ENCODE measurements around the gene BHLHE41.

BHLHE41 gene

DNA sequence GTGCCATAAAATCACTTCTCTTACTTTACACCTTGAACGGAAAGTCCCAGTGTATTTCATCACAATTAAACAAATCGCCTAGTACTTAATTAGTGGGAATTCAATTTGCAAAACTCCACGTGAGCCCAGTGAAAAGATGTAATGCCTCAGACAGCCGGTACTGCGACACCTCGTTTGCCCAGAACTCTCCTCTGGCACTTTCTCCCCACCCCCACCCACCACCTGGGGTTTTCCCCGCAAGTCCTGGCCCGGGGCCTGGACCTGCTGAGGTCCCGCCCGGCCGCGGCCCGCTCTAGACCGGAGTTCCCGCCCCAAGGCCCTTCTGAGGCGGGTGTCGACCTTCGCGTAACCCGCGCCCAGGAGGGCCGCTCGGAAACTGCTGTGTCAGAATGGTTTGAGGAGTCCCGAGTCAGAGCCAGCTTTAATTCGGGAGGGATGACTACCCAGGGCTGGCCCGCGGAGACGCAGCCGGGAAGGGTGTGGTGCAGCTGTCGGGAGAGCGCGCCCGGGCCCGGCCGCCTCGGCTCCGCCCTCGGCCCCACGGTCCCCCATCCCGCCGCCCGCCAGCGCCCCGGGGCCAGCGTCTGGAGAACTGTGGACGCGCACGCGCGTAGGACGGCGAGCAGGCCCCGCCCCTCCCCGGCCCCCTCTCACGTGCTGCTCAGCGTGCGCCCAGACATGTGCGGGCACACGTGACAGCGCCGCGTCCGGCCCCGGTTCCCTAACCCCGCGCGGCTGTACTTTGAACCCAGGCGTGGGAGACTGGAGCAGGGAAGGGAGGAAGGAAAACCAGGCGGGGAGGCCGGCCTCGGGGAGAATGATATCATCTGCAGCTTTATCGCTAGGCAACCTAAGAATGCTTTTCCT is 10.8 kb downstream of the BHLHE41 start:
- peak; percentile 92 for DNase-seq (ENCODE audit: low spot score)

DNA sequence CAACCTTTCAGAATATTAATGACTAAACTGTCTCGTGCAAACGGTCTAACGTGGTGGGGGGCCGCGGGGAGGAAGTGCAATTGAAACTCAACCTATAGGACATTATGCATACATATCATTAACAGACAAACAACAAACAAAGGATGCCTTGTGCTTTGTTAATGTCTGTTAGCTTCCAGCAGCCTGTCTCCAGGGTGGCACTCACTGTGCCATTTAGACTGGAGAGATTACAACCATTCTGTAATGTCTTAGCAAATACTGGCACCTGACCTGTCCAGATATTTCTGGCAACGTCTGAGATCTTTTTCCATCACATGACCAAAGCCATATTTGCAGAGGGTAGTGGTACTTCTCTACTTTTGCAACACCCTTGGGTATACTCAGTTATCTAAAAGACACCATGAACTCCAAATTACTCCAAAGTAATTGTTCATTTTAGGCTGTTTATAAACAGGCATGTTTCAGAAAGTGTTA is 11.6 kb downstream of the BHLHE41 start:
- no peak for DNase-seq (ENCODE audit: low spot score)

DNA sequence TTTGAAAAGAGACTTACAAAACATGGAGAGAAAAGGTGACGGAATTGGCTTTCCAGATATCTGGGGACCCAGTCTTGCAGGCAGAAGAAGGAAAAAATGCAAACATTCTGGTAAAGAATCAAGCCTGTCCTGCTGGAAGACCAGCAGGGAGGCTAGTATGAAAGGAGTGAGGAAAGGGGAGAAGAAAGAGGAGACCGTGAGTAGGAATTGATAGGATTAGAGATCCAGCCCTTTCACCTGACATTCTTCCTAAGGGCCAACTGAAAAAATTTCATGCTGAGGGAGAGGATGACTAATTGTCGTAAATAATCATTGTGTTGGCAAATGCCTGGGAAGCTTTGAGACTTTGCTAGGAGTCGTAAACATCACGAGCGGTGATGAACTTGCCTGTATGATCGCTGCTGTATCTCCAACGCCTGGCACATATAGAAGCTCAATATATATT is 12.1 kb downstream of the BHLHE41 start:
- no peak for DNase-seq (ENCODE audit: low spot score)

DNA sequence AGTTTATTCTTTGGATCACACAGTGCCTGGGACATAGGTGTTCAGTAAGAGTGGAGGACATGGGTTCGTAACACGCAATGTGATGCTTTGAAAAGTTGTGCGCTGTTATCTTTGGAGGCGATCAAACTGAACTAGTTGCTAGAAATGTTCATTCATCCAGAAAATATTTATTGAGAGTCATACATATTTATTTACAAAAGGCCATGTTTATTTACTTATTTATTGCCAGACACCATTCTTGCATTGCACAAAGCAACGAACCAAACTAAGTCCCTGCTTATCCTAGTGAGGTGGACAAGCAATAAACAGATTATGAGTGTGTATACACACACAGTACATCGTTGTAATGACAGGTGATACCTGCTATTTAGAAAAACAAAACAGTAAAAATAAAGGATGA is 12.6 kb downstream of the BHLHE41 start:
- no peak for DNase-seq (ENCODE audit: low spot score)

DNA sequence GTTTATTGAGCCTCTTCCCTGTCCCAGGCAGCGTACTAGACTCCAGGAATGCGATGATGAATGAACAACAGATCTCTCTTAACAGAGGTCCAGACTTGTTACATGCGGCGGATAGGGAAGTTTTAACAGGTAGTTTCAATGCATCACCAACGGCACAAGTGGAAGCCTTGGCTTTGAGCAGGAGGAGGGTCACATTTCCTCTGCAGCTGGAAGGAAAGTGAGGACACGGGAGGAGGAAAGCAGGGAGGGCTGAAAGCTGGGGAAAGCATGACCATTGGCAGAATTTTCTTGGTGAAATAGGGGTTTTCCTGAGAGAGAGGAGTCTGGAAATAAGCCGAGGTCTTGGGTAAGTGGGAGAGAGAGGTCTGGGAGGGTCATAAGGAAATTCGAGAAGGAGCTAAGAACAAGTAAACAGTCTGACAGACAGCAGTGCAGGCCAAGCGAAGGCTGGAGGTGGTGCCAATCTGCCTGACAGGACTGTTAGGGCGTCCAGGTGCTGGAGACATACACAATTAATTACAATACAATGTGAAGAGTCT is 15.4 kb downstream of the BHLHE41 start:
- no peak for DNase-seq (ENCODE audit: low spot score)

DNA sequence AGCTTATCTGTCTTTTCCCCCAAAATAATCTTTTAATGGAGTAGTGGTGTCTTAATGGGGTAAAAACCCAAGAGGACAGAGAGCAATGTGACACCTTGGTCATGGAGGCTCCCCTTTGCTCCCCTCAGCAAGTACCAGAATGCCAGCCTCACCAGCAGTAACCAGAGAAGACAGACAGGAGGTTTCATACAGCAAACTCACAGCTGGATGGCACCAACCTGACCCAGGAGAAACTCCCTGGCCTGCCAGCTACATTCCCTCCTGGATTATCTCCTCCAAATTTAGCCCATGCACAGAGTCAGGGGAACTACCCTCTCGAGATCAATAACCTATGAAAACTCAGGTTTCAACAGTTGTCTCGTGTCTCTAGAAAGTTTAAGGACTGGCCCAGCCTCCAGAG is 15.9 kb downstream of the BHLHE41 start:
- no peak for DNase-seq (ENCODE audit: low spot score)

DNA sequence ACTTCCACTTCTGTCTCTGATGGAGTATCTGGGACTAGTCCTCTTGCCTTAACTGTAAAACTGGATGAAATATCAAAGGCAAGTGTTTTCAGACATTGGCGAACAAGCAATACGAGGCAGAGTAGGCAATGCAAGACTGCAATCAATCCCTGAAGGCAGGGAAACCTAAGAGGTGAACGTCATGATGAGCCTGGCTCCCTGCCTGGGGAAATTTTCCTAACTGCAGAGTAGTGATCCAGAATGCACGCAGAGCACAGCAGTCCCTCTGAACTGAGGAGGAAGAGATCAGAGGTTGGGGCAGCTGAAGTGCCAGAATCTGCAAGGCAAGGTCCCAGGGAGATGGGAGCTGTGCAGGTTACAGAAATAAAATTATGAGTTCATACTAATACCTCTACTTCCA is 18.5 kb downstream of the BHLHE41 start:
- no peak for DNase-seq (ENCODE audit: low spot score)

DNA sequence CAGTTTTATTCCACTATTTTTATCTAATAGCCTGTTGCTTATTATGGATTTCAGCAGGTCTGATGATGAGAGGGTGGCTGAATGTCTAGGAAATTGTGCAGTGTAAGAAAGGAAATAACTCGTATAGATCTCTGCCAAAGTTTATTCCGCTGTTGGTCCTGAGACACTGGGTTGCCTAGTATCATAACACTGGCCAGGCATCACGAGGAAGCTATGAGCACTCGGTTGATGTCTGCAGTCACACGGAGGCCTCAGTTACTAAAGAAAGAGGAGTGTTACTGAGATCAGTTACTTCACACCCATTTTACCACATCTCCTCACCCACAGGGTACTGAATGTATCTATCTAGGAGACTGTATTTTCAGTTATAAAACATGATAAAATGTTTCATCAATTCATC is 21.9 kb downstream of the BHLHE41 start:
- DNase-seq (ENCODE audit: low spot score) = no peak

DNA sequence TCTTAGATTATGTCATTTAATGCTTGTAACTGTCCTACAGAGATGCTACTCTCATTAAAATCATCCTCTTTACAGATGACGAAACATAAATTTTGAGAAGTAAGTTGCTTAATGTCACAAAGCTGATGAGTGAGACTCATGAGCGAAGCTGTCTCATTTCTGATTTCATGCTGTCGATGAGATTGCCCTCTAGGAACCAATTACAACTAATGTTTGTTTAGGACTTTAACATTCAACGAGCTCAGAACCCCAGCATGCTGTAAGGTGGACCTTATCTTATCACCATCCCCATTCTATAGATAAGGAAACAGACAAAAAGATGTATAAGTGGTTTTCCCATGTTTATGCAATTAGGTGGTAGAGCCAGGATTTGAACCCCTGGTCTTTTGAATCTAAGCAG is 23.1 kb downstream of the BHLHE41 start:
- no peak for DNase-seq (ENCODE audit: low spot score)

DNA sequence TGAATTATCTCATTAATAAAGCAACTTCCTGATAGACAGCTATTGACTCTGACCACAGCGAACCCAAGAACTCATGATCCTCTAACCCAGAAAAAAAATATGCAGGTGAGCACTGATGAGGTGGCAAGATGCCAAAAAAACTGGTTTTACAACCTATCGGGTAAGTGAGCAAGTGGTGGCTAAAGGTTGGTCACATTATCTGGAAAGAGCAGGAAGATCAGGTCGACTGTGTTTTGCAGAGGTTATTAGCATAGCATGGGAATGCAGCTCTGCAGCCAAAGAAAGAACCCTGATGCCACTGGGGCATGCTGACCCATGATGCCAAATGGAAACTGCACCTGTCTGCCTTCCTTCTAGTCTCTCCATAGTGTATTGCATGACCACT is 23.5 kb downstream of the BHLHE41 start:
- no peak for DNase-seq (ENCODE audit: low spot score)

DNA sequence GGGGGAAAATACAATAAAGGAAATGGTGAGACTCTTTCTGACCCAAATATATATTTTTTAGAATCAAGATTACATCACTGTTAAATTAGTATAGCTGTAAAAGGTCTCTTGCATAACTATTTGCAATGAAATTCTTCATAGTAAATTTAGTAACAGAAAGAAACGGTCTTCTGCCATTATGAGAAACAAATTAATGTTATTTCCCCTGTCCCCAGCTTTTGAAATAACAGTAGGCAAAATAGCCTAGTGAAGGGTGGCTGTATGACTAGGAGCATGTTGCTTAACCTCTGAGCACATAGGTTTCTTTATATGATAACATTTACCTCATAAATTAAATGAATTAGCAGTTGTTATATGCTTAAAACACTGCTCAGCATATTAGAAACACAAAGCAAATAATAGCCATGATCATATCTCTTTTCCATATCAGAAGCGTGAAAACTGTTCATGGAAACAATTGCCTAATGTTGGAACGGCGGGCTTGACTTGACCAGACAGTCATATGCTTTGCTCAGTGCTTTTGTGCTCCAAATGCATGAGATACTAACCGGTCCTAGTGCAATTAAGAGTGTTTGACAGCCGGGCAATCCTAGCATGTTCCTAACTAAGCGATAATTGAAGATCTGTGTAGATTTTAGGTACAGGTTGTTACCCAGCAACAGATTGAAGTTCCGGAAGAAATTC is 24.0 kb downstream of the BHLHE41 start:
- DNase-seq (ENCODE audit: low spot score) = no peak

DNA sequence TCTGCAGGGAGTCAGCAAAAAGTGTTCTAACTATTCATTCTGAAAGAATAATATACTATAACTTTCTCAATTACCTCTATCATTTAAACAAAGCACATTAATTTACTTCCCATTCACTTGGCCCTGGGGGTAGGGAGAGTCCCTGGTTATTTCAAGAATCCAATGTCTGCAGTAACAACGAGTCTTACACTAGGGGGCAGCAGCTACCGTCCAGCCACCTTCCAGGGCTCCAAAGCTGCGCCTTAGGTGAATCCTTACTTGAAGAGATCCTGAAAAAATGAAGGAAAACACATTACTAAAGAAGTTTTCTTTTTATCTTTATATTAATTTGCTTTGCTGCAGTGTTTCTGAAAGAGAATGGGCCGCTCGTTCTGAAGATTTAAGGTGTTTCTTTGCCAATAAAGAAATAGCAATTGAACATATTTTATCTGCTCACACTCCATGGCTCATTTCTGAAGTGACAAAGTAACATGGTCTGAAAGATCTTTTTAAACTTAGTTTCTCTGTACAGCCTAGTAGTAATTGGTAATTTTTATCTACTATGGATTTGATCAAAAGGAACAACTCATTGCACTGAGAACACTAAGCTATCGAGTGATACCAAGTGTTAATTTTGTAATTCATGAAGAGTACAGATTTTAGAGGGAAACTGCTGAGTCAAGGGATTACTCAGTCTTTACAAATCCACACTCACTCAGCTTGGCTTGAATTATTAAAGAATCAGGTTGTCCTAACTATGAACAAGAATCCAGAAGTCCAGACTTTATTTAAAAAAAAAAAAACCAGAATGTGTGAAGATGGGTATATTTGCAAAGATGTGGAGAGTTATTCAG is 27.6 kb downstream of the BHLHE41 start:
- peak; percentile 83 for DNase-seq (ENCODE audit: low spot score)

DNA sequence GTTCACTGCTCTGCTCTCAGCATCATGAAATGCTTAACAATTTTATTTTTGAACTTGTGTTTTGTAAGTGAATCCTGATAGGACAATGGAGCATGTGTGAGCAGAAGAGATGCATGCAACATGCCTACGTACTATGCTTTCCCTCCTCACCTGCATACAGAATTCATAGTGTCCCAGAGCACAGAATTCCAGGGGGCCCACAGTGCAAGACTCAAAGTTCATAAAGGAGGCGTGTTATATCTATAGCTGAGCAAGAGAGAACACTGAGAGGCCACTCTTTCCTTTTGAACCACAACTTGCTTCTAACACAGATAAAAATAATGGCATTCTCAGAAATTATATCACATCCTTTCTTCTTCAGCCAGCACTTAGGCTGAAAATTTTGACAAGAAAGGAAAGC is 28.8 kb downstream of the BHLHE41 start:
- no peak for DNase-seq (ENCODE audit: low spot score)

DNA sequence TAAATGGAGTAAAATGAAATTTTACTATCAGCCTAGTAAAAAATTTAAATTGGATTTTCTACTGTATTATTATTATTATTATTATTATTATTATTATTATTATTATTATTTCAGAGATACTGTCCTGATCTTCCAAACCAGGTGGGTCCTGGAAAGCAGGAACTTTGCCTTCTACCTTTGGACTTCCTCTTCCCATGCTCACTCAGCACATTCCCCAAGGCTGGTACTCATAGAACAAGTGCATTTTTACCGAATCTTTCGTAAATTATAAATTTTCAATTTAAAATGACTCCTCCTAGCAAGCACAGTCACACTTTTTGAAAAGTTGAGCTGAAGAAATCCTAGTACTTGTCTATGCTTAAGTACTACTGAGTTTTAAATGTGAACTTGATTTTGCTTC is 29.7 kb downstream of the BHLHE41 start:
- DNase-seq (ENCODE audit: low spot score) = no peak

DNA sequence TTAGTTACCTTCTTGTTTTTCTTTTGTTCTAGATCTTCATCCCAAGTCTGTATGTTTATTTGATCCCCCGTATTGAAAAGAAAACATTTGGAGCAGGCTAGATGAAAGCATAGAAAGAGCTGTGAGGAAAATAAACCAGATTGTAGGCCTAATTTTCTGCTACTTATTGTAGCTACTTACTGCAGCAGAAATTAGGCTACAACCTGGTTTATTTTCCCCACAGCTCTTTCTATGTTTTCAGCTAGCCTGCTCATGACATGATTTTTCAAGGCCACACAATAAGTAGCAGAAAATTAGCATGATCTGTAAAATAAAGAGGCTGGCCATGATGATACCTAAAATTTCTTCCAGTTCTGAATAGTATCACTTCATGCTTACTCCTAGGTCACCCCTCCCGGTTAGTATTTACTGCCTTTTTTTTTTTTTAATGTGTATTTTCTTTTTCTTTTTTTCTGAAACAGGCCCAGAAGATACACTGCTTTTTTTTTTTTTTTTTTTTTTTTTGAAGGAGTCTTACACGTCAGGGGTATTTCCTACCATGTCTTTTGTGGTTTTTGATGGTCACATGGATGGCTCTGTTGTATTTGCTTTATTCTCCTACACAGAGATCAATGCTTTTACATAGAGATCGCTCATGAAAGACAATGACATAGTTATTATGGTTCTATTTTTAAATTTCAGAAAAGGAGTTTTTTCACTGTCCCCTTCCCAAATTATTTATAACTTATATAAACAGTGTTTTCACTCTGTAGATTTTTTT is 32.3 kb downstream of the BHLHE41 start:
- DNase-seq (ENCODE audit: low spot score) = no peak

DNA sequence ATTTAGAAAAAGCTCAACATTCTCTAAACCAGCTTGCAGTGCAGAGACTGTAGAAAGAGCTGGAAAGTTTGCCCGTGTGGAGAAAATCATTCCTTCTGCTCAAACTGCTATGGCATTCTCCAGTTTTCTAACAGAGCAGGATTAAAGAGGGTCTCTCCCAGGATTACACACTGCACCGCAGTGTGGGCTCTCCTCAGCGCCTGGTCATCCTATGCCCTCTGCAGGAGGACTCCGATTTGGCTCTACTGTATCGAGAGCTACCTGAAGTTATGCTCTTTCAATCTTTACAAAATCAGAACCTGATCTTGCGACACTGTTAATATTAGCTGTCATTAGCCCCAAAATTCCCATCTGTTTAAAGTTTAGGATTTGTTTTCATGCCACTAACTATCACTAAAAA is 33.0 kb downstream of the BHLHE41 start:
- no peak for DNase-seq (ENCODE audit: low spot score)

DNA sequence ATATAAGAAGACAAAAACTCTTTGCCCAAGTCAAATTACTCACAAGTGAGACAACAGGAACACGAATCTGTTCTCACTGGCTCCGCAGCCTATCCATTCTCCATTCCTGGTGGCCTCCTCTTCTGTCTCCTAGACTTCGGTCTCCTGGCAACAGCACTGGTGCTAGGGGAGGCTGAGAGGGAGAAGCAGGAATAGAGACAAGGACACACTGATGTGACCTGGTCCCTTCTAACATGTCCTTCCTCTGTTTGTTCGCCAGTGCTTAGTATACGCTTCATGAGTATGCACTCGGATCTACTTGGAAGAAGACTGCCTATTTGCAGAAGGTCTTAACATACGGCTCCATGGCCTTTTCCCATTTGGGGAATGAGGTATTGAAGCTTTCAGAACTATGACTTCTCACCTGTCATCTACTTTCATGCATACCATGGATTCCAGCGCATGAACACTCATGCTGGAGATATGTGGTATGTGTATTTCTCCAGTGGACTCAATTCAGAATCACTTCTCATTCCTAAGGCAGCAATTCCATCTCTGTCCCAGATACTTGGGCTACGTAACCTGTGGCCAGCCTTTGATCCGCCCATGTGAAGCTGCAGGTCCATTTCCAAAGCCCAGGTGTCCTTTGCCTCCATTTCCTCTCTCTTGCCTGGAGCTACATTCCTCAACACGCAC is 33.9 kb downstream of the BHLHE41 start:
- DNase-seq (ENCODE audit: low spot score) = no peak

DNA sequence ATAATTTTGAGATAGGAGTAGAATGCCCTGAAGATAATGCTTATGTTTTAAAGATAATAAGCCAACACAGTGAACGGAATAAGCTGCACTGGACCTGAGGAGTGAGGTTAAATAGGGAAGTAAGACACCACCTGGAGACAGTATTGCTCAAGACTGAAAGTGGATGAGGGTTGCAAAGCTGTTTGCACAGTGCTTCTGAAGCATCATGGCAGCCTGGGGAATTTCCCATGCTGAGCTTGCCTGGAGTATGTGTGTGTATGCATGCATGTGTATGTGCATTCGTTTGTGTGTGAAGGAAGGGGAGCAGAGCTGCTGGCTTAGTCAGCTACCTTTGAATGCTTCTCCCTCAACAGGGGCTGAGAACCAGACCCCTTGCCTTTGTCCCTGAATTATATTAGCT is 35.8 kb downstream of the BHLHE41 start:
- DNase-seq (ENCODE audit: low spot score) = no peak

DNA sequence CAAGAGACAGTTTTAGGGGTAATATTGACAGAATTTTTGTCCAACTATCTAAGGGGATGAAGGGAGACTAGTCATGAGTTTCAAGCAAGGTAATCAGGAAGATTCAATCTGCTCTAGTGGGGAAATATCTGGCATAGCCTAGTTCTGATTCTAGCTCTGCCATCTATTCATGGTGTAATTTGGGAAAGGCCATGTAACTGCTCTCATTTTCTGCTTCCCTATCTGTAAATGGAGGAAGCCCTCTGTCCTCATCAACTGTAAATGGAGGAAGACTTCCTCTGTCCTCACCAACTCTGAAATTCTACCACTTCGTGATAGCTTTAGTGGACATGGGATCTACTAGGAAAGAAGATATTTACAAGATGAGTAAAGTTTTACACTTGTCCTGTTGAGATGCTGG is 37.9 kb downstream of the BHLHE41 start:
- DNase-seq (ENCODE audit: low spot score) = no peak

DNA sequence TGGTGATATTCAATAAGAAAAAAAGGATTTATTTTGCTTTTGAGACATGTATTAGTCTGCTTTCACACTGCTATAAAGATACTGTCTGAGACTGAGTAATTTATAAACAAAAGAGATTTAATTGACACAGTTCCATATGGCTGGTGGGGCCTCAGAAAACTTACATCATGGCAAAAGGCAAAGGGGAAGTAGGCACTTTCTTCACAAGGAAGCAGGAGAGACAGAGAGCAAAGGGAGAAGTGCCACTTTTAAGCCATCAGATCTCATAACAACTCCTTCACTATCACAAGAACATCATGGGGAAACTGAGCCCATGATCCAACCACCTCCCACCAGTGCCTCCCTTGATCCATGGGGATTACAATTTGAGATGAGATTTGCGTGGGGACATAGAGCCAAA is 43.9 kb downstream of the BHLHE41 start:
- DNase-seq (ENCODE audit: low spot score) = no peak

Measured in putamen (tissue), 1 donor.